H9 (cell line): ENCODE data around the gene CALCOCO1. TPM values are rescaled to one million over a fixed set of nuclear protein-coding genes. Genes with fewer than 3 reads are reported as not detected.

Experiments used
- DNase-seq: peaks from one replicate; pipeline ENCODE4 v3.0.0-alpha.2; 2017
- H2AFZ ChIP-seq: one replicate; pipeline ENCODE4 v1.6.1; 2013; ENCODE audit warnings: mild to moderate bottlenecking, low read length, control low read depth, moderate library complexity
- H2AK5ac ChIP-seq: 2 replicates; pipeline ENCODE4 v1.6.1; 2013; ENCODE audit warnings: low read length, control low read depth, mixed read lengths; ENCODE audit not compliant: insufficient read length
- H2BK120ac ChIP-seq: one replicate; pipeline ENCODE4 v1.6.1; 2013; ENCODE audit warnings: low read depth, mild to moderate bottlenecking, low read length, control low read depth, inconsistent platforms; ENCODE audit not compliant: poor library complexity, severe bottlenecking
- H2BK12ac ChIP-seq: 2 replicates; pipeline ENCODE4 v1.6.1; 2013; ENCODE audit warnings: low read length, control low read depth, mixed read lengths, low read depth; ENCODE audit not compliant: insufficient read length
- H2BK15ac ChIP-seq: 2 replicates; pipeline ENCODE4 v1.6.1; 2013; ENCODE audit warnings: low read depth, low read length, control low read depth
- H2BK20ac ChIP-seq: one replicate; pipeline ENCODE4 v1.6.1; 2013; ENCODE audit warnings: low read depth, mild to moderate bottlenecking, low read length, control low read depth, inconsistent platforms; ENCODE audit not compliant: poor library complexity, severe bottlenecking
- H2BK5ac ChIP-seq: 2 replicates; pipeline ENCODE4 v1.6.1; 2013; ENCODE audit warnings: low read length, control low read depth, mixed read lengths; ENCODE audit not compliant: insufficient read length
- H3K14ac ChIP-seq: 2 replicates; pipeline ENCODE4 v1.6.1; 2013; ENCODE audit warnings: low read length, control low read depth; ENCODE audit not compliant: insufficient read depth
- H3K18ac ChIP-seq: 2 replicates; pipeline ENCODE4 v1.6.1; 2013; ENCODE audit warnings: low read depth, mild to moderate bottlenecking, mixed read lengths, low read length, control low read depth; ENCODE audit not compliant: insufficient read length
- H3K23ac ChIP-seq: 2 replicates; pipeline ENCODE4 v1.6.1; 2013; ENCODE audit warnings: low read length, control low read depth, mixed read lengths, low read depth; ENCODE audit not compliant: insufficient read length
- H3K23me2 ChIP-seq: 2 replicates; pipeline ENCODE4 v1.6.1; 2013; ENCODE audit warnings: low read depth, mild to moderate bottlenecking, mixed read lengths, low read length, control low read depth; ENCODE audit not compliant: insufficient read length, poor library complexity, severe bottlenecking
- H3K27ac ChIP-seq: 2 replicates; pipeline ENCODE4 v1.5.1; 2013; ENCODE audit warnings: low read length, control low read depth, mixed read lengths, low read depth; ENCODE audit not compliant: insufficient read length
- H3K27me3 ChIP-seq: 2 replicates; pipeline ENCODE4 v1.6.1; 2013; ENCODE audit warnings: low read length, control low read depth, inconsistent platforms; ENCODE audit not compliant: insufficient read depth
- H3K4ac ChIP-seq: 2 replicates; pipeline ENCODE4 v1.6.1; 2013; ENCODE audit warnings: low read depth, mild to moderate bottlenecking, control low read depth, inconsistent platforms, low read length, moderate library complexity
- H3K4me1 ChIP-seq: 2 replicates; pipeline ENCODE4 v1.6.1; 2013; ENCODE audit warnings: low read length, control low read depth, inconsistent platforms; ENCODE audit not compliant: insufficient read depth
- H3K4me2 ChIP-seq: 2 replicates; pipeline ENCODE4 v1.6.1; 2013; ENCODE audit warnings: low read length, control low read depth, mixed read lengths; ENCODE audit not compliant: insufficient read length, insufficient read depth
- H3K56ac ChIP-seq: 2 replicates; pipeline ENCODE4 v1.6.1; 2013; ENCODE audit warnings: low read depth, mild to moderate bottlenecking, mixed read lengths, low read length, control low read depth; ENCODE audit not compliant: insufficient read length
- H3K79me1 ChIP-seq: 2 replicates; pipeline ENCODE4 v1.6.1; 2013; ENCODE audit warnings: low read depth, mild to moderate bottlenecking, moderate library complexity, low read length, control low read depth, inconsistent platforms; ENCODE audit not compliant: insufficient read depth, poor library complexity, severe bottlenecking
- H3K79me2 ChIP-seq: 2 replicates; pipeline ENCODE4 v1.6.1; 2013; ENCODE audit warnings: low read length, control low read depth, inconsistent platforms; ENCODE audit not compliant: insufficient read depth
- H3K9ac ChIP-seq: 2 replicates; pipeline ENCODE4 v1.6.1; 2013; ENCODE audit warnings: low read length, control low read depth, mixed read lengths; ENCODE audit not compliant: insufficient read length; ENCODE audit errors: extremely low read depth
- H3K9me3 ChIP-seq: one replicate; pipeline ENCODE4 v1.6.1; 2013; ENCODE audit warnings: low read depth, low read length, inconsistent platforms; ENCODE audit not compliant: control insufficient read depth
- H3T11ph ChIP-seq: one replicate; pipeline ENCODE4 v1.6.1; 2013; ENCODE audit warnings: mild to moderate bottlenecking, low read length, control low read depth, inconsistent platforms
- H4K20me1 ChIP-seq: one replicate; pipeline ENCODE4 v1.6.1; 2013; ENCODE audit not compliant: control insufficient read depth, insufficient read length, insufficient read depth
- H4K5ac ChIP-seq: 2 replicates; pipeline ENCODE4 v1.6.1; 2013; ENCODE audit warnings: low read depth, mild to moderate bottlenecking, mixed read lengths, low read length, control low read depth; ENCODE audit not compliant: insufficient read length
- H4K8ac ChIP-seq: replicated peaks from 2 replicates; pipeline ENCODE4 v1.6.1; 2013; ENCODE audit warnings: low read length, control low read depth, mixed read lengths, low read depth; ENCODE audit not compliant: insufficient read length
- H4K91ac ChIP-seq: 2 replicates; pipeline ENCODE4 v1.6.1; 2013; ENCODE audit warnings: low read depth, mild to moderate bottlenecking, moderate library complexity, mixed read lengths, low read length, control low read depth; ENCODE audit not compliant: insufficient read length
- H3K27ac Mint-ChIP-seq, 3 experiments: 2 replicates in 2 of 3; 3 replicates in 1 of 3; pipeline ENCODE4 v1.8.0; 2020 to 2021; ENCODE audit warnings: mixed read lengths in 3 of 3, mild to moderate bottlenecking in 1 of 3, moderate library complexity in 1 of 3
- H3K27me3 Mint-ChIP-seq: 2 replicates; pipeline ENCODE4 v1.8.0; 2021; ENCODE audit warnings: low read depth, mild to moderate bottlenecking, moderate library complexity, mixed read lengths
- H3K36me3 Mint-ChIP-seq, 3 experiments: 2 replicates in 2 of 3; 3 replicates in 1 of 3; pipeline ENCODE4 v1.8.0; 2020 to 2021; ENCODE audit warnings: low read depth in 3 of 3, mixed read lengths in 3 of 3; ENCODE audit not compliant: insufficient read depth in 1 of 3
- H3K4me1 Mint-ChIP-seq, 2 experiments: 2 replicates each; pipeline ENCODE4 v1.8.0; 2020; ENCODE audit warnings: mixed read lengths in 2 of 2
- H3K4me3 Mint-ChIP-seq, 2 experiments: 2 replicates in 1 of 2; 3 replicates in 1 of 2; pipeline ENCODE4 v1.8.0; 2020 to 2021; ENCODE audit warnings: mild to moderate bottlenecking in 2 of 2, mixed read lengths in 2 of 2, moderate library complexity in 1 of 2
- H3K9me3 Mint-ChIP-seq, 2 experiments: 2 replicates in 1 of 2; 3 replicates in 1 of 2; pipeline ENCODE4 v1.8.0; 2020; ENCODE audit warnings: mild to moderate bottlenecking in 2 of 2, mixed read lengths in 2 of 2, moderate library complexity in 1 of 2
- CTCF ChIP-seq: fragments of 200-600 bp; sonication (generic); conservative IDR thresholded peaks from 3 replicates; pipeline ENCODE4 v1.8.0; 2021; ENCODE audit warnings: antibody characterized with exemption, mild to moderate bottlenecking
- WGBS: extraction: QIAGEN DNeasy Blood & Tissue Kit; methylation state at CpG from one replicate; pipeline ENCODE4 v1.1.7; 2013; ENCODE audit warnings: missing lambda C conversion rate, low lambda C conversion rate, mixed read lengths; ENCODE audit not compliant: insufficient read length; ENCODE audit errors: extremely low coverage; 5-methylcytosine and 5-hydroxymethylcytosine counted together
- total RNA-seq: library from RNA; stranded (reverse); gene quantifications from 2 replicates; pipeline ENCODE4 v1.2.1, GENCODE V29; 2021

The CALCOCO1 gene
- total RNA-seq, 1 experiment from 2014 or later: 22.3 TPM

GRCh38 chr12:53734425-53734824 is 7.2 kb upstream of the CALCOCO1 start:
- Histone ChIP-seq H4K91ac (no peak overlapping the region), H3K18ac (no peak overlapping the region), H2BK15ac (no peak overlapping the region), H3K4me2 (no peak overlapping the region), H3K23ac (no peak overlapping the region), H3K9me3 (no peaks in the 10 kb centered on the region), H3K14ac (no peak overlapping the region), H2AFZ (no peak overlapping the region), H3K23me2 (peaks cover 14% of the 10 kb centered on the region), H2AK5ac (no peak overlapping the region), H4K5ac (no peak overlapping the region), H2BK20ac (no peak overlapping the region), H3K79me2 (no peaks in the 10 kb centered on the region), H3K27me3 (peaks cover 18% of the 10 kb centered on the region; the same call in 1 of the 2 replicates), H3K27ac (no peak overlapping the region), H4K8ac (no peak overlapping the region), H2BK120ac (no peak overlapping the region), H3K79me1 (no peaks in the 10 kb centered on the region), H4K20me1 (no peaks in the 10 kb centered on the region), H3K4ac (no peak overlapping the region), H3K56ac (no peak overlapping the region), H2BK5ac (no peak overlapping the region), H2BK12ac (no peak overlapping the region), H3K9ac (no peak overlapping the region), H3T11ph (no peak overlapping the region), H3K4me1 (peaks cover 2% of the 10 kb centered on the region; the same call in 1 of the 2 replicates)
- no peak for TF ChIP-seq CTCF
- H3K36me3 Mint-ChIP-seq: no peaks in the 10 kb centered on the region
- H3K27me3 Mint-ChIP-seq: peaks cover 20% of the 10 kb centered on the region
- no CpG with 5 or more reads among the region's 9 CpGs for WGBS
- H3K4me1 Mint-ChIP-seq: peaks cover 10% of the 10 kb centered on the region in 2 experiments
- H3K4me3 Mint-ChIP-seq: no peak overlapping the region
- H3K9me3 Mint-ChIP-seq: no peaks in the 10 kb centered on the region; a peak in 1 of 5 replicates
- H3K27ac Mint-ChIP-seq: no peak overlapping the region
- DNase-seq: no peak
